IMR-90 (cell line): ENCODE data around the gene NKG7. TPM values are rescaled to one million over a fixed set of nuclear protein-coding genes. Genes with fewer than 3 reads are reported as not detected.
A peak's percentile ranks its signal among the peaks of the same experiment; 100 is the strongest.

ENCODE experiments used
- ATAC-seq: fragments of 200-7000 bp; cut with Tn5 transposase; 2 replicates; pipeline ENCODE4 v1.9.1; 2020; ENCODE audit warnings: low read depth, mild to moderate bottlenecking, moderate library complexity
- BruUV-seq: library from RNA; stranded (reverse); fragments of 400-500 nt; replicated peaks from 2 replicates; lab custom pipeline; 2021; lab: Mats Ljungman, UMichigan
- CTCF ChIA-PET: fragments of 300-600 bp; formaldehyde crosslinking; extraction: SDS; loops from one replicate; lab custom pipeline; 2021; ENCODE audit warnings: antibody characterized with exemption; lab: Yijun Ruan, JAX
- POLR2A ChIA-PET: fragments of 300-600 bp; sonication (Branson Sonifier 250); formaldehyde crosslinking; loops from one replicate; lab custom pipeline; 2022; ENCODE audit warnings: antibody characterized with exemption; ENCODE audit not compliant: unreplicated experiment; lab: Charles Lee
- DNase-seq: peaks from one replicate; pipeline ENCODE4 v3.0.0; 2013
- H2AFZ ChIP-seq: replicated peaks from 2 replicates; pipeline ENCODE3; 2013; ENCODE audit warnings: low read length, mild to moderate bottlenecking; ENCODE audit not compliant: poor library complexity
- H2AK5ac ChIP-seq: 2 replicates; pipeline ENCODE4 v1.6.1; 2013; ENCODE audit warnings: low read depth, low read length, inconsistent platforms
- H2AK9ac ChIP-seq: replicated peaks from 2 replicates; pipeline ENCODE3; 2013; ENCODE audit warnings: mild to moderate bottlenecking, low read depth, low read length, moderate library complexity; ENCODE audit not compliant: poor library complexity
- H2BK120ac ChIP-seq: 2 replicates; pipeline ENCODE4 v1.6.1; 2013; ENCODE audit warnings: low read depth, low read length, inconsistent platforms
- H2BK15ac ChIP-seq: 3 replicates; pipeline ENCODE4 v1.6.1; 2013; ENCODE audit warnings: low read depth, low read length, inconsistent platforms
- H2BK20ac ChIP-seq: 2 replicates; pipeline ENCODE4 v1.6.1; 2013; ENCODE audit warnings: low read depth, mild to moderate bottlenecking, inconsistent platforms, low read length, moderate library complexity
- H2BK5ac ChIP-seq: 2 replicates; pipeline ENCODE4 v1.6.1; 2013; ENCODE audit warnings: mild to moderate bottlenecking, low read depth, low read length, inconsistent platforms; ENCODE audit not compliant: poor library complexity, severe bottlenecking
- H3K14ac ChIP-seq: replicated peaks from 2 replicates; pipeline ENCODE4 v1.6.1; 2013; ENCODE audit warnings: low read depth, low read length, inconsistent platforms
- H3K18ac ChIP-seq: 2 replicates; pipeline ENCODE4 v1.6.1; 2013; ENCODE audit warnings: low read depth, low read length, control low read depth
- H3K23ac ChIP-seq: 2 replicates; pipeline ENCODE4 v1.6.1; 2013; ENCODE audit warnings: low read depth, low read length, inconsistent platforms
- H3K27ac ChIP-seq: 2 replicates; pipeline ENCODE4 v1.5.1; 2013; ENCODE audit warnings: mild to moderate bottlenecking, control low read depth, low read length; ENCODE audit not compliant: insufficient read depth
- H3K27me3 ChIP-seq: 2 replicates; pipeline ENCODE4 v1.6.1; 2013; ENCODE audit warnings: low read length; ENCODE audit not compliant: control insufficient read depth, insufficient read depth
- H3K36me3 ChIP-seq: 2 replicates; pipeline ENCODE4 v1.6.1; 2013; ENCODE audit warnings: low read length, mixed read lengths; ENCODE audit not compliant: control insufficient read depth, insufficient read depth
- H3K4ac ChIP-seq: 2 replicates; pipeline ENCODE4 v1.6.1; 2013; ENCODE audit warnings: low read depth, low read length, inconsistent platforms
- H3K4me1 ChIP-seq: 2 replicates; pipeline ENCODE4 v1.6.1; 2013; ENCODE audit warnings: low read length, mixed read lengths; ENCODE audit not compliant: control insufficient read depth, insufficient read depth
- H3K4me2 ChIP-seq: 2 replicates; pipeline ENCODE4 v1.6.1; 2013; ENCODE audit warnings: low read depth, mild to moderate bottlenecking, control low read depth, low read length, moderate library complexity
- H3K4me3 ChIP-seq: 2 replicates; pipeline ENCODE4 v1.5.1; 2013; ENCODE audit warnings: low read depth, mild to moderate bottlenecking, control low read depth, low read length, moderate library complexity; ENCODE audit not compliant: insufficient read depth
- H3K56ac ChIP-seq: 2 replicates; pipeline ENCODE4 v1.6.1; 2013; ENCODE audit warnings: low read length, inconsistent platforms; ENCODE audit not compliant: insufficient read depth; ENCODE audit errors: extremely low read depth
- H3K79me1 ChIP-seq, 2 experiments: 2 replicates each; pipeline ENCODE4 v1.6.1; 2013; ENCODE audit warnings: low read length in 2 of 2, inconsistent platforms in 1 of 2, low read depth in 1 of 2
- H3K9ac ChIP-seq: 2 replicates; pipeline ENCODE4 v1.6.1; 2013; ENCODE audit warnings: low read depth, low read length, control low read depth
- H3K9me1 ChIP-seq: 2 replicates; pipeline ENCODE4 v1.6.1; 2013; ENCODE audit warnings: low read length, inconsistent platforms; ENCODE audit not compliant: insufficient read depth
- H3K9me3 ChIP-seq: 2 replicates; pipeline ENCODE4 v1.6.1; 2013; ENCODE audit warnings: low read length; ENCODE audit not compliant: control insufficient read depth, insufficient read depth
- H4K20me1 ChIP-seq: 2 replicates; pipeline ENCODE4 v1.6.1; 2013; ENCODE audit warnings: low read length, inconsistent platforms; ENCODE audit not compliant: insufficient read depth
- H4K5ac ChIP-seq: 2 replicates; pipeline ENCODE4 v1.6.1; 2013; ENCODE audit warnings: mild to moderate bottlenecking, low read depth, low read length, control low read depth
- H4K8ac ChIP-seq, 2 experiments: 2 replicates each; pipeline ENCODE4 v1.6.1; 2013; ENCODE audit warnings: low read depth in 2 of 2, low read length in 2 of 2, control low read depth in 1 of 2, inconsistent platforms in 1 of 2
- H4K91ac ChIP-seq: 2 replicates; pipeline ENCODE4 v1.6.1; 2013; ENCODE audit warnings: low read depth, low read length, inconsistent platforms; ENCODE audit not compliant: insufficient read depth
- BHLHE40 ChIP-seq: fragments of 150-350 bp; IDR thresholded peaks from 2 replicates; pipeline ENCODE4 v1.6.1; 2016; ENCODE audit warnings: mild to moderate bottlenecking, low read depth, low read length
- CEBPB ChIP-seq: IDR thresholded peaks from 2 replicates; pipeline ENCODE4 v1.6.1; 2012; ENCODE audit warnings: low read depth, low read length, improper control_type of control experiment
- CHD1 ChIP-seq: IDR thresholded peaks from 2 replicates; pipeline ENCODE4 v1.6.1; 2012; ENCODE audit warnings: low read depth, low read length, improper control_type of control experiment
- ELK1 ChIP-seq: fragments of 150-350 bp; IDR thresholded peaks from 2 replicates; pipeline ENCODE4 v1.6.1; 2016; ENCODE audit warnings: low read depth, mild to moderate bottlenecking, low read length, moderate library complexity, borderline replicate concordance
- FOS ChIP-seq: fragments of 150-350 bp; IDR thresholded peaks from 2 replicates; pipeline ENCODE4 v1.6.1; 2016; ENCODE audit warnings: low read depth, low read length
- MAFK ChIP-seq: IDR thresholded peaks from 2 replicates; pipeline ENCODE4 v1.6.1; 2012; ENCODE audit warnings: low read depth, low read length, improper control_type of control experiment
- MAZ ChIP-seq: IDR thresholded peaks from 2 replicates; pipeline ENCODE4 v1.6.1; 2012; ENCODE audit warnings: low read depth, mild to moderate bottlenecking, low read length, improper control_type of control experiment, moderate library complexity, borderline replicate concordance
- MXI1 ChIP-seq: IDR thresholded peaks from 2 replicates; pipeline ENCODE4 v1.6.1; 2012; ENCODE audit warnings: low read depth, mild to moderate bottlenecking, low read length, moderate library complexity, borderline replicate concordance
- NFE2L2 ChIP-seq: fragments of 150-350 bp; IDR thresholded peaks from 2 replicates; pipeline ENCODE4 v1.6.1; 2016; ENCODE audit warnings: low read depth, mild to moderate bottlenecking, low read length
- POLR2A ChIP-seq: IDR thresholded peaks from 2 replicates; pipeline ENCODE4 v1.6.1; 2012; ENCODE audit warnings: mild to moderate bottlenecking, low read depth, low read length
- RAD21 ChIP-seq: IDR thresholded peaks from 2 replicates; pipeline ENCODE4 v1.6.1; 2012; ENCODE audit warnings: low read length, improper control_type of control experiment
- RCOR1 ChIP-seq: IDR thresholded peaks from 2 replicates; pipeline ENCODE4 v1.6.1; 2012; ENCODE audit warnings: mild to moderate bottlenecking, low read length, improper control_type of control experiment; ENCODE audit not compliant: insufficient replicate concordance
- SMC3 ChIP-seq: fragments of 150-350 bp; IDR thresholded peaks from 2 replicates; pipeline ENCODE4 v1.6.1; 2016; ENCODE audit warnings: low read depth, mild to moderate bottlenecking, antibody characterized with exemption, low read length, moderate library complexity
- USF2 ChIP-seq: fragments of 150-350 bp; IDR thresholded peaks from 2 replicates; pipeline ENCODE4 v1.6.1; 2017; ENCODE audit warnings: mild to moderate bottlenecking, antibody characterized with exemption, low read length, low read depth
- WGBS, 2 experiments: methylation state at CpG; one replicate each; pipeline versions ENCODE4 v1.1.5 to v1.1.7; 2013; ENCODE audit warnings: missing lambda C conversion rate in 2 of 2; ENCODE audit not compliant: insufficient read length in 1 of 2; ENCODE audit errors: extremely low coverage in 2 of 2; 5-methylcytosine and 5-hydroxymethylcytosine counted together
- dilution Hi-C: fragments of 300-500 bp; cut with HindIII; formaldehyde crosslinking; loops from one replicate; pipeline ENCODE4 v1.14.3; 2018; ENCODE audit warnings: low sequenced_read_pairs; ENCODE audit not compliant: unreplicated experiment
- in situ Hi-C: fragments of 300-500 bp; cut with MboI; formaldehyde crosslinking; loops from 3 replicates; pipeline ENCODE4 v1.14.3; 2019; ENCODE audit warnings: low sequenced_read_pairs, inconsistent platforms, mixed read lengths
- intact Hi-C: fragments of 100-400 bp; cut with micrococcal nuclease; formaldehyde crosslinking; loops from 2 replicates; pipeline ENCODE4 v1.10.0; 2022
- polyA plus RNA-seq, 3 experiments: library from polyadenylated mRNA; depleted of rRNA; stranded (reverse); fragments of >200 nt; gene quantifications; 2 replicates each; pipeline ENCODE4 v1.2.3, GENCODE V29; 2012; ENCODE audit warnings: low replicate concordance in 1 of 3
- total RNA-seq: library from RNA; depleted of rRNA; stranded (reverse); fragments of >200 nt; gene quantifications from 2 replicates; pipeline ENCODE4 v1.2.3, GENCODE V29; 2012
- TF ChIP-seq, protein P1 (sequence below): conservative IDR thresholded peaks from 2 replicates; pipeline ENCODE4 v1.5.1; 2012; ENCODE audit warnings: mild to moderate bottlenecking, low read depth, low read length, improper control_type of control experiment

The NKG7 gene
- total and polyA plus RNA-seq, 2 of the 4 experiments (the other 2 are of a cell fraction), result not detected

DNA sequence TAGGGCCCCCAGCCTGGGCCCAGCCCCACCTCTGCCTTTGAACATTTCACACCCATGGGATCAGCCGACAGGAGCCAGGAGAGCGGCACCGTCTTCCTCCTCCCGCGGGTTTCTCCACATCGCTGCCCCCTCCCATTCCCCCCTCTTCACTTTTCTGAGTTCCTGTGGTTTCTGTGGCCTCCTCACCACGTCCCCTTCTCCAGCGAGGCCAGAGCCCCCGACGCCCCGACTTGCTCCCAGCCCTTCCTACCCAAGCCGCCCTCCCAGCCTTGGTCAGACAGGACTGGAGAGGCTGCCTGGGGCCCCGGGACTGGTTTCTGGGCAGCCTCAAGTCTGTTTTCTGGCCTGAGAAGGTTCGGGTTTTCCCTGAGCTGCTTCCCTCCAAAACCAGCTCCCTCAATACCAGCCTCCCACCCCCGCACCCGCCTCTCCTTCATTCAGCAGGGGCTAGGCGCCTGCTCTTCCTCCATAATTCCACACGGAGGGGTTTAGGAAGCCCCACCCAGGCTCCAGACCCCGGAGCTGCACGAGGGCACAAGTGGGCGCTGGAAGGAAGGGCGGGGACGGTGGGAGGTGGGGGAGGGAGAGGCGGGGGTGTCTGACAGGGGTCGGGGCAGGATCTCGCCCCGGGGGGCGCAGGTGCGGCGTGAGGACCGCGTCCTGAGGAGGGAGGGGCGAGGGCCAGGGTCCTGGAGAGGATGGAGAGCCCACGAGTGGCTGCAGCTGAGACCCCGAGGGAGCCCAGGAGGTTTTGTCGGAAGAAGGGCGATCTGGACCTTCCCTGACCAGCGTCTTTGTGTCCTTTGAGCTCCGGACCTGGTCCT lies 49.0 kb upstream of the NKG7 start:
- TF ChIP-seq MAFK (no peak), MXI1 (no peak), CEBPB (no peak), NFE2L2 (no peak), CHD1 (no peak), MAZ (no peak), SMC3 (no peak), RAD21 (no peak), RCOR1 (no peak), USF2 (no peak), ELK1 (no peak), POLR2A (no peak), BHLHE40 (no peak), FOS (no peak)
- TF ChIP-seq, protein P1, sequence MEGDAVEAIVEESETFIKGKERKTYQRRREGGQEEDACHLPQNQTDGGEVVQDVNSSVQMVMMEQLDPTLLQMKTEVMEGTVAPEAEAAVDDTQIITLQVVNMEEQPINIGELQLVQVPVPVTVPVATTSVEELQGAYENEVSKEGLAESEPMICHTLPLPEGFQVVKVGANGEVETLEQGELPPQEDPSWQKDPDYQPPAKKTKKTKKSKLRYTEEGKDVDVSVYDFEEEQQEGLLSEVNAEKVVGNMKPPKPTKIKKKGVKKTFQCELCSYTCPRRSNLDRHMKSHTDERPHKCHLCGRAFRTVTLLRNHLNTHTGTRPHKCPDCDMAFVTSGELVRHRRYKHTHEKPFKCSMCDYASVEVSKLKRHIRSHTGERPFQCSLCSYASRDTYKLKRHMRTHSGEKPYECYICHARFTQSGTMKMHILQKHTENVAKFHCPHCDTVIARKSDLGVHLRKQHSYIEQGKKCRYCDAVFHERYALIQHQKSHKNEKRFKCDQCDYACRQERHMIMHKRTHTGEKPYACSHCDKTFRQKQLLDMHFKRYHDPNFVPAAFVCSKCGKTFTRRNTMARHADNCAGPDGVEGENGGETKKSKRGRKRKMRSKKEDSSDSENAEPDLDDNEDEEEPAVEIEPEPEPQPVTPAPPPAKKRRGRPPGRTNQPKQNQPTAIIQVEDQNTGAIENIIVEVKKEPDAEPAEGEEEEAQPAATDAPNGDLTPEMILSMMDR, result no peak
- H3K27ac ChIP-seq, result no peak overlapping the region
- H2AK9ac ChIP-seq, result peak overlapping the region; percentile 76
- no peak overlapping the region for H2AK5ac ChIP-seq
- no peaks in the 10 kb centered on the region for H3K9me1 ChIP-seq
- H3K4me2 ChIP-seq, result no peak overlapping the region
- H4K8ac ChIP-seq, result no peak overlapping the region
- no TSS peak for BruUV-seq
- H3K56ac ChIP-seq, result no peak overlapping the region
- intact Hi-C loops (loop anchor here (2.0 to 5.0 kb wide), 4 partner anchors 84 to 357 kb away; no protein-coding TSS in a partner anchor), dilution Hi-C loops (no loop called here), in situ Hi-C loops (no loop called here)
- no peak overlapping the region for H4K5ac ChIP-seq
- H3K18ac ChIP-seq, result no peak overlapping the region
- H3K79me1 ChIP-seq, result no peaks in the 10 kb centered on the region
- no peaks in the 10 kb centered on the region for H3K27me3 ChIP-seq
- 0% methylated on average over 3 of the region's 39 CpGs; no CpG with 5 or more reads in 1 of the 2 experiments for WGBS, 2 experiments
- ChIA-PET POLR2A (no interaction called here), CTCF (interaction anchor here (0.5 to 1.9 kb wide), 4 partner anchors 16 to 357 kb away, joined by 3 to 6 read pairs (median 4); no protein-coding TSS in a partner anchor)
- no peak overlapping the region for H2BK5ac ChIP-seq
- no peak overlapping the region for H3K4me3 ChIP-seq
- no peaks in the 10 kb centered on the region for H4K20me1 ChIP-seq
- no peak overlapping the region for H4K91ac ChIP-seq
- no peak overlapping the region for H3K9ac ChIP-seq
- no peak overlapping the region for H3K14ac ChIP-seq
- no peak overlapping the region for H2BK15ac ChIP-seq
- no peak overlapping the region for H2AFZ ChIP-seq
- no peaks in the 10 kb centered on the region for H3K36me3 ChIP-seq
- no peak for ATAC-seq
- no peaks in the 10 kb centered on the region for H3K4me1 ChIP-seq
- no peak overlapping the region for H2BK20ac ChIP-seq
- DNase-seq, result no peak
- H3K23ac ChIP-seq, result no peak overlapping the region
- H2BK120ac ChIP-seq, result no peak overlapping the region
- H3K9me3 ChIP-seq, result no peaks in the 10 kb centered on the region
- no peak overlapping the region for H3K4ac ChIP-seq
